ENCODE results near the gene CWF19L1. TPM values are rescaled to one million over a fixed set of nuclear protein-coding genes. Genes with fewer than 3 reads are reported as not detected.

The CWF19L1 gene
- total and polyA plus RNA-seq, 2 experiments from 2014 or later = 15.8 to 34.4 TPM

- TF ChIP-seq CTCF (conservative IDR thresholded peaks at IDR 0.05; ENCODE audit: low read depth in 2 of 2) (no peak), STAT1 (IDR thresholded peaks at IDR 0.05; ENCODE audit: unreplicated experiment) (no peak), POLR2AphosphoS5 (IDR thresholded peaks at IDR 0.05; ENCODE audit: low read depth) (no peak), JUNB (IDR thresholded peaks at IDR 0.05; ENCODE audit: unreplicated experiment) (no peak), ZNF114 (CRISPR knock-in tag; IDR thresholded peaks at IDR 0.05) (no peak), EZH2phosphoT487 (IDR thresholded peaks at IDR 0.05; ENCODE audit: unreplicated experiment) (no peak)
- TF ChIP-seq, protein P1, sequence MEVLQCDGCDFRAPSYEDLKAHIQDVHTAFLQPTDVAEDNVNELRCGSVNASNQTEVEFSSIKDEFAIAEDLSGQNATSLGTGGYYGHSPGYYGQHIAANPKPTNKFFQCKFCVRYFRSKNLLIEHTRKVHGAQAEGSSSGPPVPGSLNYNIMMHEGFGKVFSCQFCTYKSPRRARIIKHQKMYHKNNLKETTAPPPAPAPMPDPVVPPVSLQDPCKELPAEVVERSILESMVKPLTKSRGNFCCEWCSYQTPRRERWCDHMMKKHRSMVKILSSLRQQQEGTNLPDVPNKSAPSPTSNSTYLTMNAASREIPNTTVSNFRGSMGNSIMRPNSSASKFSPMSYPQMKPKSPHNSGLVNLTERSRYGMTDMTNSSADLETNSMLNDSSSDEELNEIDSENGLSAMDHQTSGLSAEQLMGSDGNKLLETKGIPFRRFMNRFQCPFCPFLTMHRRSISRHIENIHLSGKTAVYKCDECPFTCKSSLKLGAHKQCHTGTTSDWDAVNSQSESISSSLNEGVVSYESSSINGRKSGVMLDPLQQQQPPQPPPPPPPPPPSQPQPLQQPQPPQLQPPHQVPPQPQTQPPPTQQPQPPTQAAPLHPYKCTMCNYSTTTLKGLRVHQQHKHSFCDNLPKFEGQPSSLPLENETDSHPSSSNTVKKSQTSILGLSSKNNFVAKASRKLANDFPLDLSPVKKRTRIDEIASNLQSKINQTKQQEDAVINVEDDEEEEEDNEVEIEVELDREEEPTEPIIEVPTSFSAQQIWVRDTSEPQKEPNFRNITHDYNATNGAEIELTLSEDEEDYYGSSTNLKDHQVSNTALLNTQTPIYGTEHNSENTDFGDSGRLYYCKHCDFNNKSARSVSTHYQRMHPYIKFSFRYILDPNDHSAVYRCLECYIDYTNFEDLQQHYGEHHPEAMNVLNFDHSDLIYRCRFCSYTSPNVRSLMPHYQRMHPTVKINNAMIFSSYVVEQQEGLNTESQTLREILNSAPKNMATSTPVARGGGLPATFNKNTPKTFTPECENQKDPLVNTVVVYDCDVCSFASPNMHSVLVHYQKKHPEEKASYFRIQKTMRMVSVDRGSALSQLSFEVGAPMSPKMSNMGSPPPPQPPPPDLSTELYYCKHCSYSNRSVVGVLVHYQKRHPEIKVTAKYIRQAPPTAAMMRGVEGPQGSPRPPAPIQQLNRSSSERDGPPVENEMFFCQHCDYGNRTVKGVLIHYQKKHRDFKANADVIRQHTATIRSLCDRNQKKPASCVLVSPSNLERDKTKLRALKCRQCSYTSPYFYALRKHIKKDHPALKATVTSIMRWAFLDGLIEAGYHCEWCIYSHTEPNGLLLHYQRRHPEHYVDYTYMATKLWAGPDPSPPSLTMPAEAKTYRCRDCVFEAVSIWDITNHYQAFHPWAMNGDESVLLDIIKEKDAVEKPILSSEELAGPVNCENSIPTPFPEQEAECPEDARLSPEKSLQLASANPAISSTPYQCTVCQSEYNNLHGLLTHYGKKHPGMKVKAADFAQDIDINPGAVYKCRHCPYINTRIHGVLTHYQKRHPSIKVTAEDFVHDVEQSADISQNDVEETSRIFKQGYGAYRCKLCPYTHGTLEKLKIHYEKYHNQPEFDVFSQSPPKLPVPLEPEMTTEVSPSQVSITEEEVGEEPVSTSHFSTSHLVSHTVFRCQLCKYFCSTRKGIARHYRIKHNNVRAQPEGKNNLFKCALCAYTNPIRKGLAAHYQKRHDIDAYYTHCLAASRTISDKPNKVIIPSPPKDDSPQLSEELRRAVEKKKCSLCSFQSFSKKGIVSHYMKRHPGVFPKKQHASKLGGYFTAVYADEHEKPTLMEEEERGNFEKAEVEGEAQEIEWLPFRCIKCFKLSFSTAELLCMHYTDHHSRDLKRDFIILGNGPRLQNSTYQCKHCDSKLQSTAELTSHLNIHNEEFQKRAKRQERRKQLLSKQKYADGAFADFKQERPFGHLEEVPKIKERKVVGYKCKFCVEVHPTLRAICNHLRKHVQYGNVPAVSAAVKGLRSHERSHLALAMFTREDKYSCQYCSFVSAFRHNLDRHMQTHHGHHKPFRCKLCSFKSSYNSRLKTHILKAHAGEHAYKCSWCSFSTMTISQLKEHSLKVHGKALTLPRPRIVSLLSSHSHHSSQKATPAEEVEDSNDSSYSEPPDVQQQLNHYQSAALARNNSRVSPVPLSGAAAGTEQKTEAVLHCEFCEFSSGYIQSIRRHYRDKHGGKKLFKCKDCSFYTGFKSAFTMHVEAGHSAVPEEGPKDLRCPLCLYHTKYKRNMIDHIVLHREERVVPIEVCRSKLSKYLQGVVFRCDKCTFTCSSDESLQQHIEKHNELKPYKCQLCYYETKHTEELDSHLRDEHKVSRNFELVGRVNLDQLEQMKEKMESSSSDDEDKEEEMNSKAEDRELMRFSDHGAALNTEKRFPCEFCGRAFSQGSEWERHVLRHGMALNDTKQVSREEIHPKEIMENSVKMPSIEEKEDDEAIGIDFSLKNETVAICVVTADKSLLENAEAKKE (CRISPR knock-in tag; IDR thresholded peaks at IDR 0.05) = no peak
These were observed 13.2 kb downstream of the CWF19L1 start (continued) for GRCh38 chr10:100254191-100254590.

DNA sequence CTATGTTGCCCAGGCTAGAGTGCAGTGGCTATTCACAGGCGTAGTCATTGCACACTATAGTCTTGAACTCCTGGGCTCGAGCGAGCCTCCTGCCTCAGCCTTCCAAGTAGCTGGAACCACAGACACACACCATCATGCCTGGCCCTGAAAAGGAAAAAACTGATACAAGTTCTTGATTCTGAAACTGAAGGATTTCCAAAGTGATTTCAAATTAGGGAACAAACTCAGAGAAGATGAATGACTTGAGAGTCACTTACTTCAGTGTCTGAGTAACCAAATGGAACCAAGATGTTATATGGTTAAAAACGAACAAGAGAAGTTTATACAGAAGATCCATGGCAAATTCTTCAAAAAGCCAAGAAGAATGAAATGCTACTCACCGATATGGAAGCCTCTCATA is 14.4 kb downstream of the CWF19L1 start:
- Mint-ChIP-seq H3K27ac (no peak overlapping the region), H3K27me3 (ENCODE audit: insufficient read depth, low read depth, poor library complexity) (peaks cover 2% of the 10 kb centered on the region), H3K36me3 (ENCODE audit: low read depth) (peaks cover 68% of the 10 kb centered on the region), H3K4me3 (no peak overlapping the region), H3K9me3 (no peaks in the 10 kb centered on the region), H3K4me1 (no peaks in the 10 kb centered on the region)
- Histone ChIP-seq H3K4me1 (ENCODE audit: insufficient read depth) (no peaks in the 10 kb centered on the region), H3K36me3 (ENCODE audit: insufficient read depth) (peaks cover 36% of the 10 kb centered on the region), H3K79me2 (replicated peaks; ENCODE audit: insufficient read depth) (no peaks in the 10 kb centered on the region), H3K4me3 (no peak overlapping the region), H3K27me3 (ENCODE audit: insufficient read depth) (no peaks in the 10 kb centered on the region), H4K20me1 (replicated peaks; ENCODE audit: insufficient read depth) (no peaks in the 10 kb centered on the region; the same call in none of the 2 replicates), H3K9me2 (ENCODE audit: insufficient read depth) (no peaks in the 10 kb centered on the region), H2AFZ (no peak overlapping the region), H3K4me2 (no peak overlapping the region), H3K27ac (ENCODE audit: low read depth) (no peak overlapping the region), H3F3A (replicated peaks; ENCODE audit: low read depth) (0 out of 2 replicates have a peak, but pooled peaks cover 2% of the 10 kb centered on the region)
- DNase-seq (ENCODE audit: low spot score) (no peak), ATAC-seq (no peak)
- no peak for TF ChIP-seq POLR2AphosphoS5 (IDR thresholded peaks at IDR 0.05; ENCODE audit: low read depth)
- TF ChIP-seq STAT1 (IDR thresholded peaks at IDR 0.05; ENCODE audit: unreplicated experiment) = no peak
- no peak for TF ChIP-seq EZH2phosphoT487 (IDR thresholded peaks at IDR 0.05; ENCODE audit: unreplicated experiment)
- TF ChIP-seq, protein P1 (CRISPR knock-in tag; IDR thresholded peaks at IDR 0.05) = no peak
- no peak for TF ChIP-seq CREB1 (CRISPR knock-in tag; IDR thresholded peaks at IDR 0.05; ENCODE audit: low read depth)
